Measurements from ENCODE around the gene ZNF516.

The ZNF516 gene

GRCh38 chr18:76420898-76421684 is 74.0 kb downstream of the ZNF516 start:
- Histone ChIP-seq H3K27me3 (ENCODE audit: control insufficient read depth, insufficient read depth, low read length, poor library complexity, severe bottlenecking) (no peaks in the 10 kb centered on the region), H3K4me3 (ENCODE audit: insufficient read depth, low read depth, low read length) (no peak overlapping the region), H3K36me3 (ENCODE audit: control insufficient read depth, insufficient read depth, low read length) (no peaks in the 10 kb centered on the region), H3K4me1 (ENCODE audit: control insufficient read depth, insufficient read depth, low read length) (no peaks in the 10 kb centered on the region), H3K9me3 (ENCODE audit: control insufficient read depth, low read length) (no peaks in the 10 kb centered on the region), H3K27ac (ENCODE audit: insufficient read depth, low read depth, low read length, poor library complexity, severe bottlenecking) (no peak overlapping the region)
- WGBS, 2 experiments, result 90 to 95% methylated on average over 13 of the region's 13 CpGs

GRCh38 chr18:76419811-76420210 is 75.2 kb downstream of the ZNF516 start:
- Histone ChIP-seq H3K9me3 (ENCODE audit: control insufficient read depth, low read length) (no peaks in the 10 kb centered on the region), H3K4me1 (ENCODE audit: control insufficient read depth, insufficient read depth, low read length) (no peaks in the 10 kb centered on the region), H3K36me3 (ENCODE audit: control insufficient read depth, insufficient read depth, low read length) (no peaks in the 10 kb centered on the region), H3K27ac (ENCODE audit: insufficient read depth, low read depth, low read length, poor library complexity, severe bottlenecking) (no peak overlapping the region), H3K4me3 (ENCODE audit: insufficient read depth, low read depth, low read length) (no peak overlapping the region), H3K27me3 (ENCODE audit: control insufficient read depth, insufficient read depth, low read length, poor library complexity, severe bottlenecking) (no peaks in the 10 kb centered on the region)
- WGBS, 2 experiments, result 95% methylated on average over 3 of the region's 3 CpGs

- no peak overlapping the region for H3K4me3 ChIP-seq (ENCODE audit: insufficient read depth, low read depth, low read length)
- WGBS, 2 experiments, result 78 to 80% methylated on average over 8 to 9 of the region's 9 CpGs
- no peaks in the 10 kb centered on the region for H3K9me3 ChIP-seq (ENCODE audit: control insufficient read depth, low read length)
- no peaks in the 10 kb centered on the region for H3K27me3 ChIP-seq (ENCODE audit: control insufficient read depth, insufficient read depth, low read length, poor library complexity, severe bottlenecking)
- no peak overlapping the region for H3K27ac ChIP-seq (ENCODE audit: insufficient read depth, low read depth, low read length, poor library complexity, severe bottlenecking)
- H3K36me3 ChIP-seq (ENCODE audit: control insufficient read depth, insufficient read depth, low read length), result no peaks in the 10 kb centered on the region
- no peaks in the 10 kb centered on the region for H3K4me1 ChIP-seq (ENCODE audit: control insufficient read depth, insufficient read depth, low read length)
Observed at GRCh38 chr18:76416911-76417310, 78.1 kb downstream of the ZNF516 start.

- H3K36me3 ChIP-seq (ENCODE audit: control insufficient read depth, insufficient read depth, low read length), result no peaks in the 10 kb centered on the region
- no peaks in the 10 kb centered on the region for H3K27me3 ChIP-seq (ENCODE audit: control insufficient read depth, insufficient read depth, low read length, poor library complexity, severe bottlenecking)
- no peak overlapping the region for H3K27ac ChIP-seq (ENCODE audit: insufficient read depth, low read depth, low read length, poor library complexity, severe bottlenecking)
- H3K9me3 ChIP-seq (ENCODE audit: control insufficient read depth, low read length), result no peaks in the 10 kb centered on the region
- no peaks in the 10 kb centered on the region for H3K4me1 ChIP-seq (ENCODE audit: control insufficient read depth, insufficient read depth, low read length)
- no peak overlapping the region for H3K4me3 ChIP-seq (ENCODE audit: insufficient read depth, low read depth, low read length)
- WGBS, 2 experiments, result 94 to 97% methylated on average over 17 of the region's 17 CpGs
Observed at GRCh38 chr18:76414936-76415621, 80.0 kb downstream of the ZNF516 start.

GRCh38 chr18:76412818-76413565 is 82.0 kb downstream of the ZNF516 start:
- H3K4me3 ChIP-seq (ENCODE audit: insufficient read depth, low read depth, low read length), result no peak overlapping the region
- no peak overlapping the region for H3K27ac ChIP-seq (ENCODE audit: insufficient read depth, low read depth, low read length, poor library complexity, severe bottlenecking)
- 93 to 96% methylated on average over 18 to 19 of the region's 19 CpGs for WGBS, 2 experiments
- no peaks in the 10 kb centered on the region for H3K27me3 ChIP-seq (ENCODE audit: control insufficient read depth, insufficient read depth, low read length, poor library complexity, severe bottlenecking)
- H3K4me1 ChIP-seq (ENCODE audit: control insufficient read depth, insufficient read depth, low read length), result no peaks in the 10 kb centered on the region
- no peaks in the 10 kb centered on the region for H3K9me3 ChIP-seq (ENCODE audit: control insufficient read depth, low read length)
- no peaks in the 10 kb centered on the region for H3K36me3 ChIP-seq (ENCODE audit: control insufficient read depth, insufficient read depth, low read length)

- Histone ChIP-seq H3K27ac (ENCODE audit: insufficient read depth, low read depth, low read length, poor library complexity, severe bottlenecking) (no peak overlapping the region), H3K4me3 (ENCODE audit: insufficient read depth, low read depth, low read length) (no peak overlapping the region), H3K4me1 (ENCODE audit: control insufficient read depth, insufficient read depth, low read length) (no peaks in the 10 kb centered on the region), H3K9me3 (ENCODE audit: control insufficient read depth, low read length) (no peaks in the 10 kb centered on the region), H3K27me3 (ENCODE audit: control insufficient read depth, insufficient read depth, low read length, poor library complexity, severe bottlenecking) (no peaks in the 10 kb centered on the region), H3K36me3 (ENCODE audit: control insufficient read depth, insufficient read depth, low read length) (no peaks in the 10 kb centered on the region)
- 86 to 90% methylated on average over 21 of the region's 21 CpGs for WGBS, 2 experiments
Observed at GRCh38 chr18:76412010-76412817, 82.8 kb downstream of the ZNF516 start.

- Histone ChIP-seq H3K9me3 (ENCODE audit: control insufficient read depth, low read length) (no peaks in the 10 kb centered on the region), H3K4me1 (ENCODE audit: control insufficient read depth, insufficient read depth, low read length) (no peaks in the 10 kb centered on the region), H3K36me3 (ENCODE audit: control insufficient read depth, insufficient read depth, low read length) (no peaks in the 10 kb centered on the region), H3K4me3 (ENCODE audit: insufficient read depth, low read depth, low read length) (no peak overlapping the region), H3K27ac (ENCODE audit: insufficient read depth, low read depth, low read length, poor library complexity, severe bottlenecking) (no peak overlapping the region), H3K27me3 (ENCODE audit: control insufficient read depth, insufficient read depth, low read length, poor library complexity, severe bottlenecking) (no peaks in the 10 kb centered on the region)
- WGBS, 2 experiments, result 92 to 95% methylated on average over 11 of the region's 11 CpGs
Observed at GRCh38 chr18:76410660-76411417, 84.2 kb downstream of the ZNF516 start.

- no peaks in the 10 kb centered on the region for H3K9me3 ChIP-seq (ENCODE audit: control insufficient read depth, low read length)
- no peaks in the 10 kb centered on the region for H3K36me3 ChIP-seq (ENCODE audit: control insufficient read depth, insufficient read depth, low read length)
- no peaks in the 10 kb centered on the region for H3K4me1 ChIP-seq (ENCODE audit: control insufficient read depth, insufficient read depth, low read length)
- no peak overlapping the region for H3K27ac ChIP-seq (ENCODE audit: insufficient read depth, low read depth, low read length, poor library complexity, severe bottlenecking)
- H3K27me3 ChIP-seq (ENCODE audit: control insufficient read depth, insufficient read depth, low read length, poor library complexity, severe bottlenecking), result no peaks in the 10 kb centered on the region
- WGBS, 2 experiments, result 96 to 97% methylated on average over 5 of the region's 5 CpGs
- no peak overlapping the region for H3K4me3 ChIP-seq (ENCODE audit: insufficient read depth, low read depth, low read length)
Observed at GRCh38 chr18:76410033-76410432, 85.0 kb downstream of the ZNF516 start.

GRCh38 chr18:76408480-76409067 is 86.5 kb downstream of the ZNF516 start:
- Histone ChIP-seq H3K36me3 (ENCODE audit: control insufficient read depth, insufficient read depth, low read length) (no peaks in the 10 kb centered on the region), H3K27ac (ENCODE audit: insufficient read depth, low read depth, low read length, poor library complexity, severe bottlenecking) (no peak overlapping the region), H3K4me1 (ENCODE audit: control insufficient read depth, insufficient read depth, low read length) (no peaks in the 10 kb centered on the region), H3K9me3 (ENCODE audit: control insufficient read depth, low read length) (no peaks in the 10 kb centered on the region), H3K4me3 (ENCODE audit: insufficient read depth, low read depth, low read length) (no peak overlapping the region), H3K27me3 (ENCODE audit: control insufficient read depth, insufficient read depth, low read length, poor library complexity, severe bottlenecking) (no peaks in the 10 kb centered on the region)
- WGBS, 2 experiments, result 93 to 95% methylated on average over 15 of the region's 15 CpGs

All from ectodermal cell (in vitro differentiated cells).